NCI-H2081 (cell line): Measurements from ENCODE around the gene MST1R.
"Not testable (repeated sequence)": the region's sequence is repeated elsewhere in the genome, so short reads cannot be mapped to it uniquely, and the experiment has no call there.

Experiments used
- DNase-seq, 2 experiments: peaks; one replicate each; lab custom pipeline; 2025; lab: John Stamatoyannopoulos, UW

The MST1R gene

DNA sequence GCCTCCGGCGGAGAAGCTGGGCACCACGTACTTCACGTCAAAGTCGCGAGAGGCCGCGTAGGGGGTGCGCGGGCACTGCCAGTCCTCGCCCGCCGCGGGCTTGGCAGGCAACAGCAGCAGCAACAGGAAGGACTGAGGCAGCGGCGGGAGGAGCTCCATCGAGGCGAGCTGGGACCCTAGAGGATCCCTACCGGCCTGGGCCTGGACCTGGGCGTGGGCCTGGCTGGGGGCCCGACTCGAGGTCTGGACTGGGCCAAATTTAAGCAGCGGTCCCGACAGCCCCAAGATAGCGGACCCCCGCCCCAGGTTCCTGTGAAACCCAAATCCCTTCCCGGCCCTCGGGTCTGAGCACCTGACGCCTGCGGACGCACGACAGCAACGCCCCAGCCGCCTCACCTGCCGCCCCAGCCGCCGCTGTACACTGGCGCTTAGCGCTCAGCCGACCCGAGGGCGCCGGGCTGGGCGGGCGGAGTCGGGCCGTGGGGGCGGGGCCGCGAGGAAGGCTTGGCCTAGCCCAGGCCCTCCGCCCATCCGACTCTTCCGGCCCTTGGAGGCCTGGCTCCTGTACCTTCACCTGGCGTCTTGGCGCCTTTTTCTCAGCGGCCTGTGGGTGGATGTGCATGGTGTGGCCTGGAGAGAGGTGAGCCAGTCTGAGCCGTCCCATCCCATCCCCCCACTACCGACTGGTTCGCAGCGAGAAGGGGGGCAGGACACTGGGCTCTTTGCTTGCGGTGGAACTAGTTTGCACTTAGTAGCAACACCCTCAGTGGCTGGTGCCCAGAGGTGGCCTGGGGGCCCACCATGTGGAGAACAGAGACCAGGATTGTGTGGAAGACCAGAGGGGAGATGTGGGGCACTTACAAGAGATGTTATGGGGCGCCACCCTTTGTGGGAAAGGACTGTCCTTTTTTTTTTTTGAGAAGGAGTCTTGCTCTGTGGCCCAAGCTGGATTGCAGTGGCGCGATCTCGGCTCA is at the start of gene MST1R:
Gene MST1R, minus strand, starts transcription at position 423 of the 974 bp plus-strand sequence. Its CDS starts 264 bp downstream, at position 159.
- peak; percentile 83 to 86 for DNase-seq

DNA sequence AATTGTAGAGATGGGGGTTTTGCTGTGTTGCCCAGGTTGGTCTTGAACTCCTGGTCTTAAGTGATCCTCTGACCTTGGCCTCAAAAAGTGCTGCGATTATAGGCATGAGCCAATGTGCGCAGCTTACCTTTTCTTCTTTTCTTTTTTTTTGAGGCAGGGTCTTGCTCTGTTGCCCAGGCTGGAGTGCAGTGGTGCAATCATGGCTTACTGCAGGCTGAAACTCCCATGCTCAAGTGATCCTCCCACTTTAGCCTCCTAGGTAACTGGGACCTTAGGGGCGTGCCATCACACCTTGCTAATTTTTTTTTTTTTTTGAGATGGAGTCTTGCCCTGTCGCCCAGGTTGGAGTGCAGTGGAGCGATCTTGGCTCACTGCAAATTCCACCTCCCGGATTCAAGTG is 49.3 kb upstream of the MST1R start:
- DNase-seq, result no peak

DNA sequence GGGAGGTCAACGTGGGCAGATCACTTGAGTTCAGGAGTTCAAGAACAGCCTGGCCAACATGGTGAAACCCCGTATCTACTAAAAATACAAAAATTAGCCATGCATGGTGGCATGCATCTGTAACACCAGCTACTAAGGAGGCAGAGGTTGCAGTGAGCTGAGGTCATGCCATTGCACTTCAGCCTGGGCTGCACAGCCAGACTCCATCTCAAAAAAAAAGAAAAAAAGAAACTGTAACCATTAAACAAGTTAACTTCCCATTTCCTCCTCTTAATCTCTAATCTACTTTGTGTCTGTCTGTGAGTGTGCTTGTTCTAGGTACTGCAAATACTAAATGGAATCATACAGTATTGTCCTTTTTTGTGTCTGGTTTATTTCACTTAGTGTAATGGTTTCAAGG is 39.0 kb upstream of the MST1R start:
- no peak for DNase-seq

DNA sequence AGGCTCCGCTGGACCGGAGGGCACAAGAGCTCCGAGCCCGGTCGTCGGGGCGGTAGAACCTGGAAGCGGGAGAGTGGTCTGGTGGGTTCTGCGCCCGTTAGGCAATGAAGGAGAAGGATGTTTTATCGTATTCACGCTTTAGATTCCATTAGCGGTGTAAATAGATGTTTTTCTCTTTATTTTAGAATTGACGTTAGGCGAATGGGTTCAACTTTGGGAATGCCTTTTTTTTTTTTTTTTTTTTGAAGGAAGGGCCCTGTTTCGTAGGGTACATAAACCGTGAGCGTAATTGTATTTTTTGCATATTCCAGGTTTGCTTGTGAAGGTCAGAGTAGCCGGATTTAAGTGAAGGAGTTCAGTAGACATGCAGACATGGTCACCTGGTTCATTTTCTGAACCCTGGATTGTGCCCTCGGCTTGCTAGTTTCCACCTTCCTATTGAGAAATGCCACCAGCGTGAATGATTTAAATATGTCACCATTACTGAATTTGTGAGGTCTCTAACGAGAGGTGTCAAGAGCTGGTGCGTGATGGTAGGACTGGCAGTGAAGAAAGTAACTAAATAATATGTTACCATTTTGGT is 37.1 kb upstream of the MST1R start:
- no peak for DNase-seq

DNA sequence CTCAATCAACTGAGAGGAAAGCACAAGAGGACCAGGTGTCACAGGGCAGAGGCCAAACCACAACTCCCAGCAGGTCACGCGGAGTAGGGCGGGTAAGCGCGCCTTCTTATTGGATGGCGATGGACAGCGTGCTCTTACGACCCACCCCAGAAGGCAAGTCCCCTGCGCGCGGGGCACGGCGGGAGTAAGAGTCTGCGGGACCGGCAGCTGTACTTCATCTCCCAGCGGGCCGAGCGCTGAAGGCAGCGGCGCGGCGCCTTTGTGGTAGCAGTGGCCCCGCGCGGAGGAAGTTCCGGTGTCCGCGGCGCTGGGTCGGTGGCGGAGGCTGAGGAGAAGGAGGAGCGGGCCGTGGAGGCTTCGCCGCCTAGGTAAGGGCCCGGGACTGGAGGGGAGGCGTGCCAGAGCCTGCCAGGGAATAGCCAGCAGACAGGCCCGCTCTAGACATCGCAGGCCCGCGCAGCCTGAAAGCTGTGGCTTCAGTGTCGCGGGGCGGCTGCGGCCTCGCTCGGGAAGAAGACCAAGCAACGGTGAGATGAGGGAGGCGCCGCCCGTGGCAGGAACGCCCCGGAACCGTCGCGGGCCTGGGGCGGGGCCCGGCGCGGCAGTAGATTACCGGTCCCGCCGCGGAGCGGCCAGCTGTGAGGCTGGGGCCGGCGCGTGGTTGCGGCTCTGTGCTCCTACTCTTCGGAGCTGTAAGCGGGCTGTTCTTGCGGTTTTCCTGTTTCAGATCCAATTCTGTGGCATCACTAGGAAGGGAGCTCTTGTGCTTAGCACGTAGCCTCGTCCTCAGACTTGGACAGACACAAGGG is 36.4 kb upstream of the MST1R start, which contains the start of gene RBM6:
Gene RBM6, plus strand, starts transcription at position 293 of the 809 bp plus-strand sequence. CDS start 22,492 bp downstream, outside the sequence.
- peak; percentile 90 to 95 for DNase-seq

DNA sequence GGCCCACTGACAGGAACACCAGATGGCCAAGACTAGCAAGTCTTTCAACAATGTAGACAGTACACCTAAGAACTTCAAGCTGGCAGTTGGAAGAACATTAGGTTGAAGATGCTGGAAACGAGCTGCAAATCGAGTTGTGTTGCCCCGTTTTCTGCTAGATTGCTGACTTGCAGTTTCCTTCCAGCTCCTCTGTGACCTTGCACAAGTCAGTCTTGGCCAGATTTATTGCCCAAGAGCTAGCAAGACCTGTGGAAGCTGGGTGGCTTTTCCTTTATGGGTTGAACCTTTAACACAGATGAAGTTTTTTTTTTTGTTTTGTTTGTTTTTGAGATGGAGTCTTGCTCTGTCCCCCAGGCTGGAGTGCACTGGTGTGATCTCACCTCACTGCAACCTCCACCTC is 33.4 kb upstream of the MST1R start:
- DNase-seq, result no peak

DNA sequence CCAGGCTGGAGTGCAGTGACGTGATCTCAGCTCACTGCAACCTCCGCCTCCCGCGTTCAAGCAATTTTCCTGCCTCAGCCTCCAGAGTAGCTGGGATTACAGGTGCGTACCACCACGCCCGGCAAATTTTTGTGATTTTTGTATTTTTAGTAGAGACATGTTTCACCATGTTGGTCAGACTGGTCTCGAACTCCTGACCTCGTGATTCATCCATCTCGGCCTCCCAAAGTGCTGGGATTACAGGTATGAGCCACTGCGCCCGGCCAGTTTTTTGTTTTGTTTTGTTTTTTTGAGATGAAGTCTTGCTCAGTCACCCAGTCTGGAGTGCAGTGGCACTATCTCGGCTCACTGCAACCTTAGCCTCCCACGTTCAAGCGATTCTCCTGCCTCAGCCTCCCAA is 28.6 kb upstream of the MST1R start:
- not testable (repeated sequence) for DNase-seq

DNA sequence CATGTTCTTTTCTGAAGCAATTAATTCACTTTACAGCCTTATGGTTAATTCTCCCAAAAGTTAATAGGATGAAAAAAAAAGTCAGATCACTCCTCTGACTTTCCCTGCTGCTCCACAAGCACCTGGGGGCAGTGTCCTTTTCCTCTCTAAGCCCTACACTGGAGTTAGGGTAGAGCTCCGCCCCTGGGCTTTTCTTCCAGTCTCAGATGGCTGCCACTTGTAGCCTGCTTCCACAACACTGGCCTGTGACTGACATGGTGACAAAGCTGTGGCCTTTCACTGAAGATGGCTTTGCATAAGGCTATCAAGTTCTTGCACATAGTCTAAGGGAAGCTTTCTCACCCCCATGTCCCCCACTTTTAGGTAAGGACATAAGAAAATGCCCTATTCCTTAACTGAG is 27.2 kb upstream of the MST1R start:
- DNase-seq, result no peak

DNA sequence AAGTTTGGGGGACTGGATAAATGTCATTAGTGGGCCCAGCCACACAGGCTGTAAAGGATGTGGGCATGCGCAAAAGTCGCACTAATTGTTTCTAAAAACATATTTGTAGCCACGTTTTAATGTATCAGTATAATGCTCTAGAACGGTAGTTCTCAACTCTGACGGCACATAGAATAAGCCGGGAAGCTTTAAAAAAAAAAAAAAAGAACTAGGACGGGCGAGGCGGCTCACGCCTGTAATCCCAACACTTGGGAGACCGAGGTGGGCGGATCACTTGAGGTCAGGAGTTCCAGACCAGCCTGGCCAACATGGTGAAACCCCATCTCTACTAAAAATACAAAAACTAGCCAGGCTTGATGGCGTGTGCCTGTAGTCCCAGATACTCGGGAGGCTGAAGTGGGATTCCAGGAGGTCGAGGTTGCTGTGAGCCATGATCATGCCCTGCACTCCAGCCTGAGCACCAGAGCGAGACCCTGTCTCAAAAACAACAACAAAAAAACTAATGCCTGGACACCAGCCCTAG is 26.6 kb upstream of the MST1R start:
- no peak for DNase-seq

DNA sequence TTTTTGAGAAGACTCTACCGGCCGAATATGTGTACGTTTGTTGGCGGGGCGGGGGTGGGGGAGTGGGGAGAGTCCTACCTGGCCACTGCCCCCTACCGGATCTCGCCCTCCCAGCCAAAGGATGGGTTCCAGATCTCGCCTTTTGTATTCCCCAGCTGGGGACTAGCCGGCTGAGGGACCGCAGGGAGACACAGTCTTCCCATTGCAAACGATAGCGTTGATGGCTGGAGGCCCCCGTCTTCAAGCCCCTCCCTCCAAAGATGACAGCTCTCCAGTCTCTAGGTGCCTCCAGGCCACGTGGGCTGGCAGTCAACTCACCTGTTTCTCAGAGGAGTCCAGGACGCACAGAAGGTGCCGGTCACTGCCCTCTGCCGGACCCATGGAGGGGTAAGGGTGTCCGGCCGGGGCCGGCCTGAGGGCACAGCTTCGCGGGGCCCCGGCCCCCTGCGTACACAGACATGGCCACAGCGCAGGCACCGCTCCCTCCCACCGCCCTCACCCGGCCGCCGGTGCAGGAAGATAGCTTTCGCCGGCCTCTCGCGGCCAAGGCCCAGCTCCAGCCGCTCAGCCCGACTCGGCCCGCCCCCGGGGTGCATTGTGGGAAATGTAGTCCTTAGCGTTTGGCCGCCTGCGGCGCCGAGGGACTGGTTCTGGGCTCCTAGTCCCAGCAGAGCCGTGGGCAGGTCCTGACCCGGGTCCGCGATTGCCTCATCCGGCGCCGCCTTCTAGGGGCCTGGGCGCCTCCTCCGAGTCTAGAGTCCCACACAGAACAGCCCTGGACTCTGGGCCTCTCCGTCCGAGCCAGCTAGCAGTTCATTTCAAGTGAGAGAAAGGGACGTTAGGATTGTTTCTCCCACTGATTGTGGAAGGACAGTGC is 25.9 kb upstream of the MST1R start, which contains the start of gene MON1A:
Gene MON1A, minus strand, starts transcription at position 521 of the 877 bp plus-strand sequence. CDS start 16,465 bp downstream, outside the sequence.
- DNase-seq, result peak; percentile 77 to 82

DNA sequence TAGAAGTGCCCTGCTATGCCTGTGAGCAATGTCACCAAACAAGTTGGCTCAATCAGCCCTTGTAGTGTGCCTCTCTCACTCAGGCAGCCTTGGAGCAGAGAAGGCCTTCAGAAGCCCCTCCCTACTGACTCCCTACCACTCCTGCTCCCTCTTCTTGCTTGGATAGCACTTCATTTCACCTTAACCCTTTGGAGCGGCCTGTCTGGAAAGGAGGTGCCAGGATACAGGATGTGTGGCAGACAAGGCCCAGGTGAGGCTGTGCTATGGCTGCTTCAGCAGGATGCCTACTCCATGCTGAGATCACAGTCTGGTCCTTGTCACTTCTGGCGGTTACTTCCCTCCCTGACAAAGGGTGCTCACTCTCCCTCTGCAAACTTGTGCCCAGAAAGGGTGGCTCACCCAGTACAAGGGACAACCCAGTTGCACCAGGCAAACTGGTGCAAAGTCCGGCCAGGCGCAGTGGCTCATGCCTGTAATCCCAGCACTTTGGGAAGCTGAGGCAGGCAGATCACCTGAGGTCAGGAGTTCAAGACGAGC is 24.9 kb upstream of the MST1R start:
- DNase-seq, result no peak

DNA sequence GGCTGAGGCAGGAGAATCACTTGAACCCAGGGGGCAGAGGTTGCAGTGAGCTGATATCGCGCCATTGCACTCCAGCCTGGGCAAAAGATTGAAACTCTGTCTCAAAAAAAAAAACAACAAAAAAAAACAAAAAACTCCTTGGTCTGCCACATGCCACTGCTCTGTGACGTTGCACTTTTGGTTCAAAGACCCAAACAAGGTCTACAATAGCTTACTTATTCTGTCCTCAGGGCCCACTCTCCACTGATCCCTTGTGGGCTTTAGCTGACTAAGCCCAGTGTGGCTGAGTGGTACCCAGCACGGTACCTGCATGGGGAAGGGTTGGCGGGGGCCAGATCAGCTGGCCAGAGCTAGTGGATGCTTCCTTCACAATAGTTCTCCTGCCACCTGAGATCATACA is 24.1 kb upstream of the MST1R start:
- DNase-seq, result no peak

DNA sequence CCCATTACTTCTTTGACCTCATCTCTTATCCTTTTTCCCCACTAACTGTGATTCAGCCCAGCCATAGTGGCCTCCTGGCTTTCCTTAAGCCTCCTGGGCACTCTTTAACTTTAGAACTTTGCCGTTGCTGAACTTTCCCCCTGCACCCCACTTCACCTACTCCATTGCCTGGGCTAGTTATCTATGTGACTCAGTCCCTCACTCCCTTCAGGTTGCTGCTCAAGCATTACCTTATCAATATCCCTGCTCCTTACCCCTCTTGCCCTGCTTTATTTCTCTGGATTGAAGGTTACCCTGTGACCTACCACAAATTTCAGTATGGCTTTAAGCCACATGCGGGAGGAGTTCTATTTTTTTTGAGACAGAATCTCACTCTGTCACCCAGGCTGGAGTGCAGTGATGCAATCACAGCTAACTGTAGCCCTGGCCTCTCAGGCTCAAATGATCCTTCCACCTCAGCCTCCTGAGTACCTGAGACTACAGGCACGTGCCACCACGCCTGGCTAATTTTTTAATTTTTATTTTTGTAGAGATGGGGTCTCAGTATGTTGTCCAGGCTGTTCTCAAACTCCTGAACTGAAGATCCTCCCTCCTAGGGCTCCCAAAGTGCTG is 22.6 kb upstream of the MST1R start:
- no peak for DNase-seq

DNA sequence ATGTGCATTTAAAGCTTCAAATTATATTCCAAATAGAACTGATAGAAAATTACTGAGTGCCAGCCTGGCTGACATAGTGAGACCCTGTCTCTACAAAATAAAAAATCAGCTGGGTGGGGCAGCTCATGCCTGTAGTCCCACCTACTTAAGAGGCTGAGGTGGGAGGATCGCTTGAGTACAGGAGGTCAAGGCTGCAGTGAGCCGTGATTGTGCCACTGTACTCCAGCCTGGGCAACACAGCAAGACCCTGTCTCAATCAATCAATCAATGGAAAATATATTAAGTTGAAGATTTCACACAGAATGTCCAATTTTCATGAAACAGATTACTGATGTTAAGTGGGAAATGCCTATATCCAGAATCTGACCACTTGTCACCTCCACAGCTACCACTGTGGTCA is 21.8 kb upstream of the MST1R start:
- DNase-seq, result no peak

DNA sequence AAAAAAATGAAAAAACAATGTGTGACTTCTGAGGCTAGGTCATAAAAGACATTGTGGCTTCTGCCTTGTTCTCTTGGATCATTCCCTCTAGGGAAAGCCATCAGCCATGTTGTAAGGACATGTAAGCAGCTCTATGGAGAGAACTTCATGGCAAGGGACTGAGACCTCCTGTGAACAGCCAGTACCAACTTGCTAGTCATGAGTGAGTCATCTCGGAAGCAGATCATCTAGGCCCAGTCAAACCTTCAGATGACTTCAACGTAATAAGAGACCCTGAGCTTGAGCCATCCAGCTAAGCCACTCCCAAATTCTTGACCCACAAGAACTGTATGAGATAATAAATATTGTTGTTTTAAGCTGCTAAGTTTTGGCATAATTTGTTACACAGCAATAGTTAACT is 21.0 kb upstream of the MST1R start:
- DNase-seq, result no peak

DNA sequence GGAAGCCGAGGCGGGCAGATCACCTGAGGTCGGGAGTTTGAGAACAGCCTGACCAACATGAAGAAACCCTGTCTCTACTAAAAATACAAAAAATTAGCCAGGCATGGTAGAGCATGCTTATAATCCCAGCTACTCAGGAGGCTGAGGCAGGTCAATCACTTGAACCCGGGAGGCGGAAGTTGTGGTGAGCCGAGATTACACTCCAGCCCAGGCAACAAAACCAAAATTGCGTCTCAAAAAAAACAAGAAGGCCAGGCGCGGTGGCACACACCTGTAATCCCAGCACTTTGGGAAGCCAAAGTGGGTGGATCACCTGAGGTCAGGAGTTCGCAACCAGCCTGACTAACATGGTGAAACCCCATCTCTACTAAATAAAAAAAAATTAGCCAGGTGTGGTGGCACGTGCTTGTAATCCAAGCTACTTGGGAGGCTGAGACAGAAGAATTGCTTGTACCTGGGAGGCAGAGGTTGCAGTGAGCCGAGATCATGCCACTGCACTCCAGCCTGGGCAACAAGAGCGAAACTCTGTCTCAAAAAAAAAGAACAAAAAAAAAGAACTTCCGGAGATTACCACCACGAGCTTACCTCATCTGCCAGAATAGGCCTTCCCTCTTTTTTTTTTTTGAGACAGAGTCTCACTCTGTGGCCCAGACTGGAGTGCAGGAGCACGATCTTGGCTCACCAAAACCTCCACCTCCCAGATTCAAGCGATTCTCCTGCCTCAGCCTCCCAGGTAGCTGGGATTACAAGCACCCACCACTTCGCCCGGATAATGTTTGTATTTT is 14.3 kb upstream of the MST1R start:
- not testable (repeated sequence) for DNase-seq

DNA sequence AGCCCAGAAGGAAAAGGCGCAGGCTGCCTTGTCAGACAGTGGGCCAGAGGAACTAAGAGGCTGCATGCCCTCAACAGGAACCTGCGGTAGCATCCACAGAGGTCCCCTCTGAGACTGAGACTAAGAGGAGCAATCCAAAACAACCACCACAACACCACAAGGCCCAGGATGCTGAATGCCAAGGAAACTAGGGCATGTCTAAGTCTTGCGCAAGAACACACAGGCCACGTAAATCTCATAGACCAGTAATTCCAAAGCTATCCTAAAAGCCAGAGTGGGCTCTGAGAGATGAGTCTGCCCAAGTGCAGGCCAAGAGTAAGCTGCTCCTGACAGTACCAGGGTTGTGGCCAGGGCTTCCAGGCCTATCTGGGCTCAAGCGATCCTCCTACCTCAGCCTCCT is 13.0 kb upstream of the MST1R start:
- no peak for DNase-seq

DNA sequence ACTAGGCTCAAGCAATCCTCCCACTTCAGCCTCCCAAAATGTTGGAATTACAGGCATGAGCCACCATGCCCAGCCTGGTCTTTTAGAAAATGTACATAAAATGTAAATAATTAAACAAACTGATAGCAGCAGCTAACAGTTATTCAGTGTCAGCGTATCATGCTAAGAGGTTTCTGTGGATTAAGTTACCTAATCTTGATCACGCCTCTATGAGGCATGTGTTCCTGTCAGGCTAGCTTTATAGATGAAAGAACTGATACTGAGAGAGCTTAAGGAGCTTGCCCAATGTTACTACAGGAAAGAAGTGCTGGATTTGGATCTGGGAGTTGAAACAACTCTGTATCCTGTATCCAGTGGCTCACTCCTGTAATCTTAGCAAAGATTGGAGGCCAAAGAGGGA is 11.2 kb upstream of the MST1R start:
- no peak for DNase-seq

DNA sequence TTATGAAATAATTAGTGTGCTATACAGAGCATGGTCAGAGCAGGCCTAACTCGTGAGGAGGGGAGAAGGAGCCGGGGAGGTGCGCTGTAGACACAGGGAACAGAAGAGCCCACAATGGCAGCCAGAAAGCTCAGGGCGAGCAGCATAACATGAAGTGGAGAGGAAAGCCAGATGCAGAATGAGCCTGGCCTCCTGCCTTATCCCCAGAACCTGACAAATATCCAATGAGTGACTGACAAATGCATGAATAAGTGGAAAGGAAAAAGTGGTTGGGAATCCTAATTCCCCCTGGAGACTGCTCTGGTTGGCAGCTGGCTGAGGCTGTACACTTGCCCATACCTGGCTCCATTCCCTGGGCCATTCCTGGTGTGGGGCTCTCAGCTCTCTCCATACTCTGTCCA is 9.2 kb upstream of the MST1R start:
- DNase-seq, result no peak
